Gastrocnemius medialis (tissue), 4 donors: Measurements from ENCODE around the gene IFT88. TPM values are rescaled to one million over a fixed set of nuclear protein-coding genes. Genes with fewer than 3 reads are reported as not detected.

ENCODE experiments used
- ATAC-seq, 2 donors: fragments of 150-250 bp; one replicate each; pipeline ENCODE4 v1.9.1; 2016
- DNase-seq, 2 donors: peaks; one replicate each; pipeline ENCODE4 v3.0.0-alpha.2; 2019
- H3K27ac ChIP-seq, 4 donors: fragments of 200-600 bp; sonication (generic); 1 replicate in 1 of 4; 2 replicates in 3 of 4; pipeline ENCODE4 v1.5.1; 2016 to 2018; ENCODE audit warnings: mild to moderate bottlenecking in 2 of 4, moderate library complexity in 1 of 4
- H3K27me3 ChIP-seq, 3 donors: fragments of 200-600 bp; sonication (generic) in 2 of 3; 1 replicate in 1 of 3; 2 replicates in 2 of 3; pipeline versions ENCODE4 v1.5.1 to v1.6.0; 2016 to 2019; ENCODE audit warnings: mild to moderate bottlenecking in 1 of 3, moderate library complexity in 1 of 3
- H3K36me3 ChIP-seq, 2 donors: fragments of 200-600 bp; sonication (generic) in 1 of 2; one replicate each; pipeline ENCODE4 v1.5.1; 2017 to 2018
- H3K4me1 ChIP-seq, 2 donors: fragments of 200-600 bp; sonication (generic) in 1 of 2; one replicate each; pipeline ENCODE4 v1.5.1; 2016 to 2017; ENCODE audit warnings: mild to moderate bottlenecking in 2 of 2
- H3K4me3 ChIP-seq, 4 donors: fragments of 200-600 bp; sonication (generic) in 3 of 4; 1 replicate in 1 of 4; 2 replicates in 3 of 4; pipeline ENCODE4 v1.5.1; 2016 to 2019; ENCODE audit warnings: mild to moderate bottlenecking in 2 of 4
- H3K9me3 ChIP-seq, 3 donors: fragments of 200-600 bp; sonication (generic) in 2 of 3; 1 replicate in 1 of 3; 2 replicates in 2 of 3; pipeline ENCODE4 v1.5.1; 2016 to 2019
- CTCF ChIP-seq, 5 experiments: fragments of 450-650 bp in 3 of 5; fragments of 200-600 bp in 2 of 5; sonication (generic) in 2 of 5; IDR thresholded peaks in 4 of 5; conservative IDR thresholded peaks in 1 of 5; 1 replicate in 4 of 5; 2 replicates in 1 of 5; pipeline ENCODE4 v1.5.1; 2016 to 2019; ENCODE audit warnings: antibody characterized with exemption in 5 of 5, mild to moderate bottlenecking in 3 of 5, moderate library complexity in 3 of 5
- POLR2A ChIP-seq, 2 donors: fragments of 450-650 bp; IDR thresholded peaks; one replicate each; pipeline ENCODE4 v1.6.1; 2017; ENCODE audit warnings: antibody characterized with exemption in 2 of 2, mild to moderate bottlenecking in 2 of 2, moderate library complexity in 2 of 2
- in situ Hi-C, 4 donors: fragments of 200-750 bp; cut with MboI; loops; one replicate each; pipeline versions ENCODE4 v1.15.0 to v1.8.0; 2017; ENCODE audit warnings: low sequenced_read_pairs in 4 of 4
- intact Hi-C: fragments of 100-400 bp; cut with DNase I; formaldehyde crosslinking; loops from one replicate; pipeline ENCODE4 v1.15.1; 2023; ENCODE audit warnings: low total_unique reads
- total RNA-seq, 4 donors: library from RNA; depleted of rRNA; stranded (reverse); fragments of >200 nt; gene quantifications; one replicate each; pipeline versions ENCODE4 v1.1.0 to v1.2.3, GENCODE V29; 2016

IFT88 gene
- total RNA-seq, 4 donors from 2014 or later, result 3.5 to 9.4 (median 4.5) TPM

GRCh38 chr13:20573186-20573585, 6.2 kb downstream of the IFT88 start:
- TF ChIP-seq POLR2A (IDR thresholded peaks at IDR 0.05) (no peak), CTCF (IDR thresholded peaks at IDR 0.05 in 4 of 5, conservative IDR thresholded peaks at IDR 0.05 in 1 of 5) (no peak)
- in situ Hi-C loops, result no loop called here
- DNase-seq (no peak), ATAC-seq (no peak)
- intact Hi-C loops, result no loop called here
- Histone ChIP-seq H3K4me1 (peaks cover 3% of the 10 kb centered on the region in 2 donors), H3K9me3 (no peaks in the 10 kb centered on the region), H3K4me3 (no peak overlapping the region), H3K36me3 (peaks cover 0 to 28% of the 10 kb centered on the region in 2 donors), H3K27me3 (no peaks in the 10 kb centered on the region), H3K27ac (no peak overlapping the region)

- no peak for TF ChIP-seq CTCF (IDR thresholded peaks at IDR 0.05 in 4 of 5, conservative IDR thresholded peaks at IDR 0.05 in 1 of 5)
- no peak for TF ChIP-seq POLR2A (IDR thresholded peaks at IDR 0.05)
- ATAC-seq (no peak), DNase-seq (no peak)
- intact Hi-C loops, result no loop called here
- Histone ChIP-seq H3K9me3 (no peaks in the 10 kb centered on the region), H3K4me1 (no peaks in the 10 kb centered on the region), H3K4me3 (no peak overlapping the region), H3K27ac (no peak overlapping the region), H3K36me3 (peaks cover 0 to 28% of the 10 kb centered on the region in 2 donors), H3K27me3 (no peaks in the 10 kb centered on the region)
- in situ Hi-C loops, result no loop called here
These were observed 6.7 kb downstream of the IFT88 start for GRCh38 chr13:20573636-20574035.

GRCh38 chr13:20579191-20579590, 12.2 kb downstream of the IFT88 start:
- peaks cover 0 to 8% (median 0%) of the 10 kb centered on the region in 3 donors for H3K9me3 ChIP-seq
- no peak for ATAC-seq
- no peaks in the 10 kb centered on the region for H3K4me1 ChIP-seq
- H3K27ac ChIP-seq, result no peak overlapping the region
- H3K36me3 ChIP-seq, result peaks cover 0 to 57% of the 10 kb centered on the region in 2 donors
- no peak overlapping the region for H3K4me3 ChIP-seq
- no peaks in the 10 kb centered on the region for H3K27me3 ChIP-seq
- DNase-seq, result no peak
- in situ Hi-C loops, result no loop called here
- intact Hi-C loops, result no loop called here
- no peak for TF ChIP-seq POLR2A (IDR thresholded peaks at IDR 0.05)
- no peak for TF ChIP-seq CTCF (IDR thresholded peaks at IDR 0.05 in 4 of 5, conservative IDR thresholded peaks at IDR 0.05 in 1 of 5)

GRCh38 chr13:20580257-20580656, 13.3 kb downstream of the IFT88 start:
- TF ChIP-seq CTCF (IDR thresholded peaks at IDR 0.05 in 4 of 5, conservative IDR thresholded peaks at IDR 0.05 in 1 of 5) (no peak), POLR2A (IDR thresholded peaks at IDR 0.05) (no peak)
- H3K4me1 ChIP-seq, result no peaks in the 10 kb centered on the region
- ATAC-seq (no peak), DNase-seq (no peak)
- intact Hi-C loops, result no loop called here
- H3K27me3 ChIP-seq, result no peaks in the 10 kb centered on the region
- H3K27ac ChIP-seq, result no peak overlapping the region
- peaks cover 0 to 8% (median 0%) of the 10 kb centered on the region in 3 donors for H3K9me3 ChIP-seq
- in situ Hi-C loops, result no loop called here
- H3K36me3 ChIP-seq, result peaks cover 0 to 60% of the 10 kb centered on the region in 2 donors
- H3K4me3 ChIP-seq, result no peak overlapping the region

- DNase-seq (no peak), ATAC-seq (no peak)
- TF ChIP-seq CTCF (IDR thresholded peaks at IDR 0.05 in 4 of 5, conservative IDR thresholded peaks at IDR 0.05 in 1 of 5) (no peak), POLR2A (IDR thresholded peaks at IDR 0.05) (no peak)
- Histone ChIP-seq H3K27me3 (no peaks in the 10 kb centered on the region), H3K9me3 (peaks cover 0 to 8% (median 0%) of the 10 kb centered on the region in 3 donors), H3K36me3 (peaks cover 0 to 57% of the 10 kb centered on the region in 2 donors), H3K27ac (no peak overlapping the region), H3K4me1 (no peaks in the 10 kb centered on the region), H3K4me3 (no peak overlapping the region)
- intact Hi-C loops (no loop called here), in situ Hi-C loops (no loop called here)
These were observed 15.1 kb downstream of the IFT88 start for GRCh38 chr13:20582026-20582425.
